CMK (cell line): ENCODE results near the gene MOK.
A peak's percentile ranks its signal among the peaks of the same experiment; 100 is the strongest.
"Not testable (repeated sequence)": the region's sequence is repeated elsewhere in the genome, so short reads cannot be mapped to it uniquely, and the experiment has no call there.

Experiments used
- DNase-seq: peaks from one replicate; pipeline ENCODE4 v3.0.0-alpha.2; 2010; ENCODE audit warnings: low read depth

The MOK gene, protein sequence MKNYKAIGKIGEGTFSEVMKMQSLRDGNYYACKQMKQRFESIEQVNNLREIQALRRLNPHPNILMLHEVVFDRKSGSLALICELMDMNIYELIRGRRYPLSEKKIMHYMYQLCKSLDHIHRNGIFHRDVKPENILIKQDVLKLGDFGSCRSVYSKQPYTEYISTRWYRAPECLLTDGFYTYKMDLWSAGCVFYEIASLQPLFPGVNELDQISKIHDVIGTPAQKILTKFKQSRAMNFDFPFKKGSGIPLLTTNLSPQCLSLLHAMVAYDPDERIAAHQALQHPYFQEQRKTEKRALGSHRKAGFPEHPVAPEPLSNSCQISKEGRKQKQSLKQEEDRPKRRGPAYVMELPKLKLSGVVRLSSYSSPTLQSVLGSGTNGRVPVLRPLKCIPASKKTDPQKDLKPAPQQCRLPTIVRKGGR

DNA sequence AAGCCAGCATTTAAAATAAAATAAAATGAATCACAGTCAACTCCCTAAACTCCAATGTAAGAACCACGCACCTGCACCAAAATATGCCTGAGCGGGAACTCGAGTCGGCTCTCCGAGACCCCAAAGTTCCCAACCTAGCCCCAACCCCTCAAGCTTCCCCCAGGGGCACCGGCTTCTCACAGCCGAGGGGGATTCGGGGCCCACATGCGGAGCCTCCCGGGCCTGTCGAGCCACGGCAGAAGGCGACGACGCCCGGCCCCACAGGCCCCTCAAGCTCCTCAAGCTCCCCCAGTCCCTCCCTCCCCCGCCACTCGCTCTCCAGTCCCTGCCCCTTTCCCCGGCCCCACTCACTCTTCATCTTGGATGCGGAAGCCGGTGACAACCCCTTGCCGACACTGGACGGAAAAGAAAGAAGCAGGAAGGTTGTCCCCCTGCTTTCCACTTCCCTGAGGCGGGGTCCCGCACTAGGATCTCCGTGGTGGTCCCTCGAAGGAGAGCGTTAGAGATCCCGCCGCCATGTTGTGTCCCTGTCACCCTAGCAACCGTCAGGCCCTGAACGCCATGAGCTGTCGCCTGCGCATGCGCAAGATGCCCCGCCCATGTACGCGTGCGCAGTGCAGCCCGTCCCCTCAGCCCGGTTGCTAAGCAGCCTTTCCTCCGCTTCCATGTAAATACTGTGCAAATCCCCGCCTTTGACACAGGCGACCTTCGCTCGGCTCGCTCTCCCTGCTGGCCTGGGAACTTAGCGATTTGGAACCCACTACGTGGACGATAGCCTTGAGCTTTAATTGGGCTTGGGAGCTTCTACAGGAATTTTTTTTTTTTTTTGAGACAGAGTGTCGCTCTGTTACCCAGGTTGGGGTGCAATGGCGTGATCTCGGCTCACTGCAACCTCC, at the start of gene MOK:
Gene MOK (minus strand): TSS at position 554 of the 896 bp plus-strand sequence. CDS start 196 bp downstream, at position 358.
- DNase-seq: peak; percentile 81

DNA sequence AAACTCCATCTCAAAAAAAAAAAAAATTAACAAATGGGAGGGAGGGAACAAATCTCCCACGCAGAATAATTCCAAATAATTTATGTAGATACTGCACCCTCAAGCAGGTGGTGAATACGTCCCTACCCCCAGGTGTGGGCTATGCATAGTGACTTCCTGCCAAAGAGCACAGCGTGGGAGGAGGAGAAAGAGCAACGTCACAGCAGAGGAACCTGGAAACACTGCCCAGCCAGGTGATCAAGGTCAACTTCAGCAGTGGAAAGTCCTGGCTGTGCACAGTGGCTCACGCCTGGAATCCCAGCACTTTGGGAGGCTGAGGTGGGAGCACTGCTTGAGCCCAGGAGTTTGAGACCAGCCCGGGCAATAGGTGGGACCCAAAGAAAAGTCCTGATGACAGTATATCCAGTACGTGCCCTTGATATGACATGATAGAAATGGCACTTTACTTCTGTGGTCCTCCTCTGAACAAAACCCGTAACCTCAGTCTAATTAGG, 48.2 kb upstream of the MOK start:
- no peak for DNase-seq

DNA sequence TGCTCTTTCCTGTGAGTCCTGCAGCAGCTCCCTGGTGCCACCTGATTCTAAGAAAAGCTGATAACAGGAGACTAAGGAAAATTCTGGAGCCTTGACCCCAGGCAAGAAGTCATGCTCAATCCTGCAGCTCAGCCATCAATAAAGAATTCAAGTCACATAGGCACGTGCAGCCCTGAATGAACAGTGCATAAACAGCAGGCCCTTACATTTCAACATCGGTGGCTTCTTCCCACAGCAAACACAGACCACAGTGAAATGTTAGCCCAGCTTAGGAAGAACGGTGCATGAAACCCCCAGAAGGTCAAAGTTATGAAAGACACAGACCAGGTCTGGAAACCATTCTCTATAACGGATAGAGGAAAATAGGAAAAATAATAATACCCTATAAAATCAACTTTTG, 47.2 kb upstream of the MOK start:
- DNase-seq: no peak

DNA sequence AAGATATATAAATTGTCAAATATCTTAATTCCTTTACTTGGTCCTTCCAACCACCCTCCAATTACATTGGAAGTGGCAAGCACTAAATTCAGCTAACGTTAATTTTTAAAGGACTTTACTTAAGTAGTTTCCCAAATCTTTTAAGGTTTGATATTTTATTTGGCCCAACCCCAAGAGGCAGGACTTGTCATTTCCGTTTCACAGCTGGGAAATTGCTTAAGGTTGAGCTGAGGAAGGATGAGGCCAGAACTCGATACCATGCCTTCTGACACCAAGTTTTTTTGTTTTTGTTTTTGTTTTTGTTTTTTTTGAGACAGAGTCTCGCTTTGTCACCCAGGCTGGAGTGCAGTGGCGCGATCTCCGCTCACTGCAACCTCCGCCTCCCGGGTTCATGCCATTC, 46.6 kb upstream of the MOK start:
- not testable (repeated sequence) for DNase-seq

DNA sequence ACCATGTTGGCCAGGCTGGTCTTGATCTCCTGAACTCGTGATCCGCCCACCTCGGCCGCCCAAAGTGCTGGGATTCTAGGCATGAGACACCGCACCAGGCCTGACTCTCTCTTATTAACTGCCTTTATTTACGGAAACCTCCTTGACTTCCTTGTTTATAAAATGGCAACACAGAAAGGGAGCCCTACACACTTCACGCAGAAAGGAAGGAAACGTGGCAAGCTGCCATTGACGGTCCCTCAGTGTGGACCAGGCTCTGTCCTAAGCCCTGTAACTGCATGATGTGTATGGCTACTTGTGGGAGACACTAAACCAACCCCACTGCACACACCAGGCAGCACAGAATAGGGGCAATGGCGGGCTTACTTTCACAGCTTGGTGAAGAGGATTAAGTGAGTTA, 46.1 kb upstream of the MOK start:
- DNase-seq: no peak

DNA sequence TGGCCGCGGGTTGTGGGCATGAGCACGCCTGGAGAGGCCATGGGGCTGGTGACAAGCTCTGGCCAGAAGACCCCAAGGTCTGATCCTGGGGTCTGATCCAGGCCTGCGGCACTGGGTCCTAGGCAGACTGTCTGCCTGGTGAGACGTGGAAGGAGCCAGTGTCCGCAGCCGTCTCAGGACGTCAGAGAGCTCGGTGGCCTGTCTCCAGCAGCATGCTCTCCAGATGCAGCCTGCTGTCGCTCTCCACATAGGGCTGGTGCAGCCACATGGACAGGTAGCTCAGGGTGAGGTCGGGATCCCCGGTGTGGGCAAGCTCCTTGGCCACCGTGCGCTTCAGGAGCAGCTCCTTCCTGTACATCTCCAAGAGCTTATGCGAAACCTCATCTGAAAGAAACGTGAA, 43.4 kb upstream of the MOK start:
- no peak for DNase-seq

DNA sequence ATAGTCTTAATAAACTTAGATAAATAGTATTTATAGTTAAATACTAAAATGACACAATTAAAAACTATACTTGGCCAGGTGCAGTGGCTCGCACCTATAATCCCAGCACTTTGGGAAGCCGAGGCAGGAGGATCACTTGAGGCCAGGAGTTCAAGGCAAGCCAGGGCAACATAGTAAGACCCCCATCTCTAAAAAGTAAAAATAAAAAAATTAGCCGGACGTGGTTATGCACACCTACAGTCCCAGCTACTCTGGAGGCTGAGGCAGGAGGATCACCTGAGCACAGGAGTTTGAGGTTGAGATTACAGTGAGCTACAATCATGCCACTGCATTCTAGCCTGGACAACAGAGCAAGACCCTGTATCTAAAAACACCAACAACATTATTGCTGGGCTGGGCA, 41.7 kb upstream of the MOK start:
- no peak for DNase-seq

DNA sequence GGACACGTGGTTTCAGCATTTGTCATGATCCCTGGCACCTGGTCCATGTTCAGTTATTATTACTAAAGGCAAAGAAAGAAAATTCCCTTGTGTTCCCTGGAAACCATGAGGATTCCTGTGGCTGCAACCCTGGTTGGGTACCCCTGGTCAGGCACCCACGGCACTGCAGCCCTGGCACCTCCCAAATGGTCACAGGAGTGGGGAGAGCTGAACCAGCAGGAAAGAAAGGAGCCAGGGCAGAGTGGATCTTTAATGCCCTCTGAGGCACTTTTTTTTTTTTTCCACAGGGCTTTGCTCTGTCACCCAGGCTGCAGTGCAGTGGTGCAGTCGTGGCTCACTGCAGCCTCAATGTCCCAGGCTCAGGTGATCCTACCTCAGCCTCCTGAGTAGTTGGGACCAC, 40.3 kb upstream of the MOK start:
- DNase-seq: no peak

DNA sequence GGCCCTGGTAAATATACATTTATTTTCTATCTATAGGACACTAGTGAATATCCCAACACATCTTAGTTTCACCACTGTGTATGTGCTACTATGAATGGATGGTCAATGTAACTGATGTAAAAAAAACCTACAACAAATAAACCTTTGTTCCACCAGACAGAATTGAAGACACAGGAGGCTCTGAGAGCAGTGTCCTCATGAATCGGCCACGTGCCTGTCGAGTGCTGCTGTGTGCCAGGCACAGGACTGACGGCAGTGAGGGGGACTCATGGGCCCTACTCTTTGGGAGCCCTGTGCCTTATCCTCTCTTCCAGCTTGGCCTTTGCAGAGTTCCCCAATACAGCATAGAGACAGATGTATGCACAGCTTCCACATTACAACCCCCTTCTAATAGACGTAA, 39.5 kb upstream of the MOK start:
- DNase-seq: no peak

DNA sequence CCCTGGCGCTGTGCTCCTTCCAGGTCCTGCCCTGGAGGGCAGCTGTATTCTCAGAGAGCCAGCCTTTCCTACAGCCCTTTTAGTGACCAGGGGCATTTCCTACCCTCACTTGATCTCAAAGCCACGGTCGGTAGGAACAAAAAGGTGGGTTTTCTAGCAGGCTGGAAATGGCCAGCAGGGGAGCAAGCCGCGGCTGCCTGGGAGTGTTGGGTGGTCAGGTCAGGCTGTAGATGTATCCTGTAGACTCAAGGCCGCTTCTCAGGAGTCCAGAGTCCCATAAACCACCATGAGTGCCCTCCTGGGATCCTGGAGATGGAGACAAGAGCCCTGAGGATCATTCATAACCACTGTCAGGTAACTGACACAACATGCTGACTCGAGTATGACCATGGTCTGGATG, 39.1 kb upstream of the MOK start:
- DNase-seq: no peak

DNA sequence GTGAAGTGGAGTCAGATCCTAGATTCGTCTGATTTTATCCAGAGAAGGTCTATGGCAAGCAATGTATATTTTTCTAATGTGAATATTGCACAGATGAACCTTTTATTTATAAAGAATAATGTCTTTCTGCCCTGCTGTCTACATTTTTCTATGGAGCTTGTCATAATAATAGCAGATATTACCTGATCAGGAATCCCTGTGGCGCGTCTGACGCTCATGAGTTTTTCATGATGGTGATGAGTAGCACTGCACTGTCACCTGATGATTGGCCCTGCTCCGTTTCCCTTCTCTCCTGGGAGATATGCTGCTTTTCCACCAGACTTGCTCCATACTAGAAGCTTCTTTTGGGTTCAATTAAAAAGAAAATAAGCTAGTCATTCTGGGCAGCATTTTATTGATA, 37.3 kb upstream of the MOK start:
- no peak for DNase-seq

DNA sequence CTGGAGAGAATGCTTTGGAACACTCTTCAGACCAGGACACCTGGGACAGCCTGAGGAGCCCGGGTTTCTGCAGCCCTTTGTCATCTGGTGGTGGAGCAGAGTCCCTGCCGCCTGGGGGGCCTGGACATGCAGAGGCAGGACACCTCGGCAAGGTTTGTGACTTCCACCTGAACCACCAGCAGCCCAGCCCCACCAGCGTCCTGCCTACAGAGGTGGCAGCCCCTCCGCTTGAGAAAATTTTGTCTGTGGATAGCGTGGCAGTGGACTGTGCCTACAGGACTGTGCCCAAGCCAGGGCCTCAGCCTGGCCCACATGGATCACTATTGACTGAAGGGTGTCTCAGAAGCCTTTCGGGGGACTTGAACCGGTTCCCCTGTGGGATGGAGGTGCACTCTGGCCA, 36.6 kb upstream of the MOK start:
- DNase-seq: no peak

DNA sequence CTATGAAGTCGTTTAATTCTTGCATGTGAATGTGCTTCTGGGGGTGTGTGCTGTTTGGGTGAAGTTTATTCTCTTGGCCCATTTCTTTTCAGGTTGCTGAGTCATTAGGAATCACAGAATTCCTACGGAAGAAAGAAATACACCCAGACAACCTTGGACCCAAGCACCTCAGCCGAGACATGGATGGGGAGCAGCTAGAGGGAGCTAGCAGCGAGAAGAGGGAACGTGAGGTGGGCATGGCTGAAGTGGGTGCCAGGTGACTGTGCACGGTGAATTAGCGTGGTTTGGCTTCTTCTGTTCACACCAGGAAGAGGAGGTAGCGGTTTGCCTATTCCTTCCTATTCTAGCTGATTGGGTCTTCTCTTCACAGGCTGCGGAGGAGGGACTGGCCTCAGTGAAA, 33.8 kb upstream of the MOK start:
- DNase-seq: no peak

DNA sequence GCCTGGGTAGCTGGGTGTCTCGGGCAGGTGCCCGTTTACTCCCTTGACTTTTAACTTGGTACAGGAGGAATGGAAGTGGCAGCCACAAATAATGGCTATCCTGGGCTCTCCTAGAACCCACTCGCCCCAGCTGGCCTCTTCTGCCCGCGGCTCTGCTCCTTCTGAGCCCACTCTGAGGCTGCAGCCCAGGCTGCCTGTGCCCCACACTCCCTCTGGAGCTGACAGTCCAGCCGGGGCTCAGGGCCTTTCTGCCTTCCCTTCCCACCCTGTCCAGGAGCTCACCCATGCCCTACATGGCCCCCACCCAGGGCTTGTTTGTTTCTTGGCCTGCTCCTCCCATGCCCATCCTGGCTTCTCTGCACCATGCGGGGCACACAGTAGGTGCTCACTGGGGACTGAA, 30.2 kb upstream of the MOK start:
- no peak for DNase-seq

DNA sequence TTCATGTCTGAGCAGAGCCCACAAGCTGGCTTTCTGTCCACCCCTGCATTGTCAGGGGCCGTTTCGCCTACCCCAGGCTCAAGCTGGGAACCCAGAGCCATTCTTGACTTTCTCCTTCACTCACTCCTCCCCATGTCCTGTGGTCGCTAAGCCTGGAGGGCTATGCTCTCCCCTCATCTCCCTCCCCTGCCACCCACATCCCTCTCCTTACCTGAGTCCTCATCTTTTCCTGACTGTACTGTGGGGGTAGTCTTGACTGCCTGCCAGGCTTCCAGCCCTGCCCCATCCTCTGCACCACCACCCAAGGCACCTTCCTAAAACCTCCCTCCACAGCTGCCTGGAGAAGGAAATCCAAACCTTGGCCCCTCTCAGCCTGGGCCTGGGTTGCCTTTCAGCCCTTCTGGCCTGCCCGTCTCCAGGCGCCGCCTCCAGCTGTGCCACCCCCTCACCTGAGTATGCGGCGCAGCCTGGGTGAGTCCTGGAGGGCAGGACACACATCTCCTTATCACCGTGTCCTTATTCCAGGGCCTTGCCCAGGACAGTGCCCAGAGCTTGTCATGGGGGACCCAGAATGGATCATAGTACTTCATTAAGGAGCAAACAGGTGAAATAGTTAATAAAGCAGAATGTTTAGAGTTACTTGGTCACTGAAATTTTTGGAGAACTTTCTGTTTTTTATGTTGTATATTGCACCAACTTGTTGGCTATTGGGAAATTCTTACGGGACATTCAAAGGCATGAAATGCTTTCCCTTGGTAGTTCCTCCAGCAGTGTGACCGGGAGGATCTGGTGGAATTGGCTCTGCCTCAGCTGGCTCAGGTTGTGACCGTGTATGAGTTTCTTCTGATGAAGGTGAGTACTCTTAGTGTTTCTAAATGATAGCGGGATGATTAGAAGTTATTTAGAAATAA, 29.1 kb upstream of the MOK start:
- no peak for DNase-seq

DNA sequence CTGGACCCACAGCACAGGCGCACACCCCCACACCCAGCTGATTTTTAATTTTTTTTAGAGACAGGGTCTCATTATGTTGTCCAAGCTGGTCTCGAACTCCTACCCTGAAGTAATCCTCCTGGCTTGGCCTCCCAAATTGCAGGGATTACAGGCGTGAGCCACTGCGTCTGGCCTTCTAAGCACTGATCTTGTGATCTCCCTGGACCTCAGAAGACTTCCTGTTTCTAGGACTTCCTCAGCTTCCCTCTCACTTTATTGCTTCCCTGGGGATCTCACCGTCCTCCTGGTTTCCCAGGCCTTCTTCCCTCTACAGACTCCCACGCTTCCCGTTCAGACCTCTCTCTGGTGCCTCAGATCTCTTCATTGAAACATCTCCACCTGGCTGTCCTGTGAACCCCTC, 28.4 kb upstream of the MOK start:
- no peak for DNase-seq

DNA sequence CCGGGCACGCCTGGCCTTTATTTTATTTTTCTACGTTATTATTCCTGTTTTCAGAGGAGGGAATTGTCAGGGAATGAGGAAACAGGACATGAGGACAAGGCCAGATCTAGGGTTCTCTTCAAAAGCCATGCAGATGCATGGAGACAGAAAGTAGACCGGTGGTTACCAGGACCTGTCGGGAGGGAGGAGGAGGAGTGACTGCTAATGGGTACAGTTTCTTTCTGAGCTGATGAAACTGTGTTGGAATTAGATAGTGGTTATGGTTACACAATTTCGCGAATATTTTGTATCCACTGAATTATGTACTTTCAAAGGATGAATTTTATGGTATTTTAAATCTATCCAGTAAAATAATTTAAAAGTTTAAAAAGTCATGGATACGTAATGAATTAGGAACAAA, 25.8 kb upstream of the MOK start:
- DNase-seq: no peak

DNA sequence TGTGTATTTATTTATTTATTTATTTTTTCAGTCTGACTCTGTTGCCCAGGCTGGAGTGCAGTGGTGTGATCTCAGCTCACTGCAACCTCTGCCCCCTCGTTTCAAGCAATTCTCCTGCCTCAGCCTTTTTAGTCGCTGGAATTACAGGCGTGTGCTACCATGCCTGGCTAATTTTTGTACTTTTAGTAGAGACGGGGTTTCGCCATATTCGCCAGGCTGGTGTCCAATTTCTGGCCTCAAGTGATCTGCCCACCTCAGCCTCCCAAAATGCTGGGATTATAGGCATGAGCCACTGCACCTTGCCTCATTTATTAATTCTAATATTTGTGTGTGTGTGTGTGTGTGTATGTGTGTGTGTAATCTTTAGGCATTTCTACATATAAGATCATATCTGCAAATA, 24.4 kb upstream of the MOK start:
- DNase-seq: not testable (repeated sequence)

DNA sequence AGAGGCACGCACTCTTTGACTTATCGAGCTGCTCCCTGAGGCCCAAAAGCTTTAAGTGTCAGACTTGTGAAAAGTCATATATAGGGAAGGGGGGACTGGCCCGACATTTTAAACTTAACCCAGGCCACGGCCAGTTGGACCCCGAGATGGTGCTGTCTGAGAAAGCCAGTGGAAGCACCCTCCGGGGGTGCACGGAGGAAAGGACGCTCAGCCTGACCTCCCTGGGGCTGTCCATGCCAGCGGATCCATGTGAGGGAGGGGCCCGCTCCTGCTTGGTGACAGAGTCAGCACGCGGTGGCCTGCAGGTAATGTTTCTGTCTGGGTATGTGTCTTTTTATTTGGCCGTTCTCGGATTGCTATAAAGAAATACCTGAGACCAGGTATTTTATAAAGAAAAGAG, 21.6 kb upstream of the MOK start:
- no peak for DNase-seq

DNA sequence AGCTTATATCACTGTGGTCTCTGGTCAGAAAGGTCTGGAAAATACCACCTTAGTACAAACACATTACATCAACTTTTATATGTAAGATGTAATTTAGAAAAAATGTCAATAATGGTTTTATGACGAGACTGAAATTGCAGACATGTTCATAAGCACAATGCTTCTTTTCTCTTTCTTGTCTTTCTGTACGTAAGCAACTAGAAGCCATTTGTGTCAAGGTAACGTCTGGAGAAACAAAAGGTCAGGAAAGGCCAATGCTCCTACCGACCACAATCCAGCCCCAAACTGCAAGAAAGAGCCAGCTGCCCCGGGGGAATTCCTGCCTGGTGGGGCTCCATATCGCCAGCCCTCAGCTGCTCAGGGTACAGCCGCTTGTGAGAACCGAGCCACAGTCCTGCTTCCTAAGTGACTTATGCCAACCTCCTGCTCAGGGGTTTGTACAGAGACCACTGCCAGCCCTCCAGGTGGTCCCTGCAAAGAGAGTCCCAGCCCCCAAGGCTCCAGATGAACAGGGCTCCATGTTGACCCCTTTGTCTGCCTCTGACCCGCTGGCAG, 20.9 kb upstream of the MOK start:
- no peak for DNase-seq

DNA sequence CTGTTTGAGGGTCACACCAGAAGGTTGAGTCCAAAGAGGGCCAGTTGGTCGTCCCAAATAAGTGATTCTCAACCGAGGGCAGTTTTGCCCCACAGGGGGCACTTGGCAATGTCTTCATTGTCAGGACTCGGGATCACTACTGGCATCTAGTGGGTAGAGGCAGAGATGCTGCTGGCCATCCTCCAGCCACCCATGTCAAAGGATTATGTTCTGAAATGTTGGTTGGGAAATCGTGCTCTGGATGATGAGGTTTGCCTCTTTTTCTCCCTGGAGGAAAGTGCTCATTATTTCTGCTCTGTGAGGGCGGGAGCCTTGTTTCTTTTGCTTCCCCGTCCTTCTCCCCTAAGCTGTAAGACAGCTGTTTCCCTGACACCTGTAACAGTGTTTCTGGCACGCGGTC, 18.1 kb upstream of the MOK start:
- DNase-seq: no peak
